KMS-11 (cell line): ENCODE measurements around the gene KMT2C.

ENCODE experiments used
- H2AFZ ChIP-seq: fragments of 200-600 bp; sonication (generic); 2 replicates; pipeline ENCODE4 v1.6.1; 2016; ENCODE audit warnings: antibody characterized with exemption, mixed run types, low read depth
- H3K27ac ChIP-seq: fragments of 200-600 bp; sonication (generic); 2 replicates; pipeline ENCODE4 v1.6.1; 2016; ENCODE audit warnings: mild to moderate bottlenecking, mixed run types
- H3K27me3 ChIP-seq: fragments of 200-600 bp; sonication (generic); 2 replicates; pipeline ENCODE4 v1.6.1; 2017; ENCODE audit warnings: mild to moderate bottlenecking, low read depth, mixed run types, moderate library complexity; ENCODE audit not compliant: insufficient read depth
- H3K36me3 ChIP-seq: fragments of 200-600 bp; sonication (generic); 2 replicates; pipeline ENCODE4 v1.6.1; 2017; ENCODE audit warnings: mild to moderate bottlenecking, mixed run types; ENCODE audit not compliant: insufficient read depth
- H3K4me1 ChIP-seq: fragments of 200-600 bp; sonication (generic); 2 replicates; pipeline ENCODE4 v1.6.1; 2016; ENCODE audit warnings: mild to moderate bottlenecking, low read depth, mixed run types; ENCODE audit not compliant: poor library complexity, severe bottlenecking
- H3K4me2 ChIP-seq: fragments of 200-600 bp; sonication (generic); 2 replicates; pipeline ENCODE4 v1.7.0; 2016; ENCODE audit warnings: mild to moderate bottlenecking, mixed run types
- H3K4me3 ChIP-seq: fragments of 200-600 bp; sonication (generic); IDR thresholded peaks from 2 replicates; pipeline ENCODE4 v1.6.1; 2017; ENCODE audit warnings: low read depth, low read length, mixed read lengths; ENCODE audit not compliant: insufficient read depth
- H3K79me2 ChIP-seq: fragments of 200-600 bp; sonication (generic); 2 replicates; pipeline ENCODE4 v1.6.1; 2016; ENCODE audit warnings: low read depth, mixed run types; ENCODE audit not compliant: insufficient read depth
- H3K9ac ChIP-seq: fragments of 200-600 bp; sonication (generic); 2 replicates; pipeline ENCODE4 v1.6.1; 2016; ENCODE audit warnings: mild to moderate bottlenecking, mixed run types
- H4K20me1 ChIP-seq: fragments of 200-600 bp; sonication (generic); 2 replicates; pipeline ENCODE4 v1.6.1; 2016; ENCODE audit warnings: mild to moderate bottlenecking, mixed run types; ENCODE audit not compliant: insufficient read depth
- CTCF ChIP-seq: fragments of 200-600 bp; sonication (generic); conservative IDR thresholded peaks from 2 replicates; pipeline ENCODE4 v1.6.1; 2017; ENCODE audit warnings: low read depth, mild to moderate bottlenecking, antibody characterized with exemption, low read length, moderate library complexity, mixed read lengths

The KMT2C gene

GRCh38 chr7:152115021-152115718 lies 320.6 kb downstream of the KMT2C start:
- H3K36me3 ChIP-seq = peaks cover 5% of the 10 kb centered on the region; the same call in 1 of the 2 replicates
- no peak overlapping the region for H3K27ac ChIP-seq
- H3K9ac ChIP-seq = no peak overlapping the region
- H3K4me1 ChIP-seq = no peaks in the 10 kb centered on the region
- H4K20me1 ChIP-seq = no peaks in the 10 kb centered on the region
- H3K4me2 ChIP-seq = no peak overlapping the region
- no peak overlapping the region for H3K4me3 ChIP-seq
- H3K27me3 ChIP-seq = no peaks in the 10 kb centered on the region
- no peaks in the 10 kb centered on the region for H3K79me2 ChIP-seq
- H2AFZ ChIP-seq = no peak overlapping the region
- no peak for TF ChIP-seq CTCF

DNA sequence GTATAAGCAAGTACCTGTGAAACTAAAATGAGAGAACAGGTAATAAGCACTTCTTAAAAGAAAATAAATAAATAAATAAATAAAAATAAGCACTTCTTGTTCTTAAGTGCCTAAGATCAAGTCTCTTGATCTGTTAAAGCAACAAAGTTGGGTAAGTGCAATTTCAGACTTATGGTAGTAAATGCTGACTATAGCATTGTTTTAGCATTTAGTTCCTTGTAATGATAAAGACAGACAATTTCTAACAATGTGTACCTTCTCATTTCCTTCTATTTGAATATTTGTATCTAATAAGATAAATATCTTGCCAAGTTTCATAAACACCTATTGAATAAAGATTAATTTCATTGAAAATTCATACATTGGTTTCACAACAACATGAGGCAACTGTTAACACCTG lies 323.0 kb downstream of the KMT2C start:
- Histone ChIP-seq H3K36me3 (no peaks in the 10 kb centered on the region), H2AFZ (no peak overlapping the region), H3K4me1 (no peaks in the 10 kb centered on the region), H3K79me2 (no peaks in the 10 kb centered on the region), H3K4me2 (no peak overlapping the region), H3K27ac (no peak overlapping the region), H3K9ac (no peak overlapping the region), H4K20me1 (no peaks in the 10 kb centered on the region), H3K4me3 (no peak overlapping the region), H3K27me3 (no peaks in the 10 kb centered on the region)
- no peak for TF ChIP-seq CTCF

DNA sequence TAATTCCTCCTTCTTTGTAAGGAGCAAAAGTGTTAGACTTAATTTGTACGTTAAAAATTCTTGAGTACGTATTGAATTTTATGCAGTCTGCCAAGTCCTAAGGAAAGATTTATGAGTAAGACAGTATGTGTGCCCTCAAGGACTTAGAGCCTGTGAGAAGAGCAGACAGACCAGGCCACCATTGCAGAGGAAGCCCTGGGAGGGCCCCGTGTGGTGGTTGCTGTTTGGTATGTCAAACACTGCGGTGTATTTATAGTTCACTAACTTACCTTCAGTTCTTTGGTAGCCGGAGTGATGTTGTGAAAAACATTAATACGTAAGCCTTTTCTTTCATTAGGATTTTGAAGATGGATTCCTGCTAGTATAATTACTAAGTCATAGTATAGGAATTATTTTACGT lies 327.4 kb downstream of the KMT2C start:
- no peak overlapping the region for H3K4me2 ChIP-seq
- H3K27me3 ChIP-seq = no peaks in the 10 kb centered on the region
- TF ChIP-seq CTCF = no peak
- H3K4me3 ChIP-seq = no peak overlapping the region
- no peaks in the 10 kb centered on the region for H4K20me1 ChIP-seq
- no peaks in the 10 kb centered on the region for H3K79me2 ChIP-seq
- no peak overlapping the region for H2AFZ ChIP-seq
- H3K4me1 ChIP-seq = no peaks in the 10 kb centered on the region
- no peak overlapping the region for H3K9ac ChIP-seq
- no peak overlapping the region for H3K27ac ChIP-seq
- H3K36me3 ChIP-seq = no peaks in the 10 kb centered on the region

- Histone ChIP-seq H3K4me1 (no peaks in the 10 kb centered on the region), H3K79me2 (no peaks in the 10 kb centered on the region), H3K4me2 (no peak overlapping the region), H3K4me3 (no peak overlapping the region), H3K27me3 (no peaks in the 10 kb centered on the region), H2AFZ (no peak overlapping the region), H3K27ac (no peak overlapping the region), H3K9ac (no peak overlapping the region), H4K20me1 (no peaks in the 10 kb centered on the region), H3K36me3 (no peaks in the 10 kb centered on the region)
- TF ChIP-seq CTCF = no peak
Observed at GRCh38 chr7:152107945-152108344, 327.9 kb downstream of the KMT2C start.
